SHP77 (cell line): ENCODE measurements around the gene FAM9C.
"Not testable (repeated sequence)": the region's sequence is repeated elsewhere in the genome, so short reads cannot be mapped to it uniquely, and the experiment has no call there.

Experiments
- DNase-seq, 2 experiments: peaks; one replicate each; lab custom pipeline; 2025; lab: John Stamatoyannopoulos, UW

Gene FAM9C

GRCh38 chrX:13044441-13044840, at the start of gene FAM9C:
Gene FAM9C (minus strand): TSS chrX:13044620. CDS start chrX:13043789, 831 bp downstream.
- no peak for DNase-seq

DNA sequence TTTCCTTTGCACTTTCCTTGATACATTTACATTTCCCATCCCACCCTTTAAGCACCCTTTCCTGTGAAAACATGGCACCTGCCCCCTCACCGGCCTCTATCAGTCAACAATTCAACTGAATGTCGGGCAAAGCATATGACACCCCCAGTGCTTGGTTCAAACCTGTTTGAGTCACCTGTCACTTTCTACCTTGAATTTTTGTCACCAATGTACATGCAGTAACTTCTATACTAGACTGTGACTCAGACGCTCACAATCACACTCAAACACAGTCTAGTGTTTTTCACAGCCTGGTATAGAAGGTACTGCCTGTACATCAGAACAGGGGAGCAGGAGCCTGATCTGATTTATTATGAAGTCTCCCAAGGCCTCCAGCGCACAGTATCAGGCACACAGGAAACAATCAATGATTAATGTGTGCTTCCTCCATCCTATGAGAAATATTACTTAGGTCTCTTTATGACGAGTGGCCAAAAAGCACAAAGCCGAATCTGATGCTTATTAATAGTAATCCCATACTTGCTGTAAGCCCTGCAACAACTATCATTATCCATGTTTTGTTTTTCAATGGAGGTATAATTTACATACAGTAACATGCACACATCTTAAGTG, 49.2 kb upstream of the FAM9C start:
- DNase-seq: no peak

DNA sequence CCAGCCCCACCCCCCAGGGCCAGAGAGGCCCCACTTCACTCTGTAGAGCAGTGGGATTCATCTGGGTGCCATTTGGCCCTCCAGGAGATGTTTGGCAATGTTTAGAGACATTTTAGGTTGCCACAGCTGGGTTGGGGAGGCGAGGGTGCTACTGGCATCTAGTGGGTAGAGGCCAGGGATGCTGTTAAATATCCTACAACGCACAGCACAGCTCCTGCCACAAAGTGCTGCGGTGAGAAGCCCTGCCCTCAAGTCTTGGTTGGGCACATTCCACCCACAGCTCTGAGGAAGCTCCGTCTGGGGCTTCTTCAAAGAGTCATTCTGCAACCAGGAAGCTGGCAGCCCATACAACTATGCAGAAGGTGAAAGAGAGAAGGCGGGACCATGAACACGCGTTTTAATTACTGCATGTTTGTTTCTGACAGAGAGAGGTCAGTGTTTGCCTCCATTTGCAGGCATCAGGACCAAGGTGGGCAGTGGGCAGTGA, 48.1 kb upstream of the FAM9C start:
- no peak for DNase-seq

DNA sequence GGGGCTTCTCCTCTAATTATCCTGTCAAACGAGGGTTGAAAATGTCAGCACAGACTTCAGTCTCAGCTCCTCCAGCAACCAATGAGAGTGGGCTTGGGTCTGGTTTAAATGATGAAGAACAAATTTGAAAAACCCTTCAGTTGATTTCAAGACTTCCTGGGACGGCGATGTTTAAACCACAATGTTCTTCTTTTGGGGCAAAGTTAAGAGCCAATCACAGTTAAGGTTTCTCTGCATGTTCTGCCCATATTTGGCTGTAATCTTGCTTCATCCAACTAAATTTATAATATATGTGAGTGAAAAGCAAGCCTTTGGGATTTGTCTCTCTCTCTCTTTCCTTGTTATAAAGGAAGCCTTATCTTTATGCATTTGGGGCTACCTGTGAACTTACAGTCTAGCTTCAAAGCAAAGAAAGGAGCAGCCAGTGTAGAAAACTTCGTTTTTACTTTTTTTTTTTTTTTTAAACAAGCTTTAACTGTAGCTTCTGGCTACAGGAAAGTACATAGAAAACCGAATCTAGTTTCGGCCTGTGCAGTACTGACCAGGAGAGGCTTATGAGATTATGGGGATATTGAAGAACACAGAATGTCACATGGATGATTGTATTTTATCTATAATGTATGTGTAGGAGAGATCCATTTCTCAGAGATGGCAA, 46.8 kb upstream of the FAM9C start:
- no peak for DNase-seq

DNA sequence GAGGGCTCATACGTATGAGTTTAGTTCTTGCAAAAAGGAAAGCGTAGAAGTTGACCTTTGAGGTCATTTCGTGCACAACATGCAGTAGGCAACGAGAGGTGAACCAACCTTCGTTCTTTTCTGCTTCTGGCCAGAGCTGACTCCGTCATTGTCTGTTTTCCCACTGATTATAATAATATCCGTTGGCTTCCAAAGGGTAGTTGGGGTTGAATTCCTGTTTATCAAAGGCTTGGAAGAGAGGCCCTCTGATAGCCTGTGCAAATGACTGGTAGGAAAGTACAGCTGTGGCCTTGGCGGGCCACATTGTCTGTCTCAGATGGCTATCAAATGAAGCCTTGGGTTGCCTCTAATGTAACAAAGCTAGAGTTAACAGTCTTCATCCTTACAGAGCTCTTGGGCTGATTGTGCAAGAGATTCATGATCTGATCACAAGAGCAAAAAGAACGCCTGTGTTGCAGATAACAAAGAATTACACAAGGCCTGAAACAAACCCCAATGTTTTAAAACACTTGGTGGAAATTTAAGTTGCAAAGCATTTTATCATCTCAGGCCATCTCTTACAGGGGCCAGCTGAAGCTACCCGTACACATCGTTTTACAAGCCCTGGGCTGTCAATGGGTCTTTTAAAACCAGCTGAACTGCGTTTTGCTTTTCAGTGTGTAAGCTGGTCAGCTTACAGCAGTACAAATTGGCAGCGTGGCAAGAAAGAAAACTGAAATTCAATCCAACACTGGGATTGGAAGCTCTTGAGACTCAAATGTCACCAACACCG, 46.1 kb upstream of the FAM9C start:
- peak in 1 of 2 experiments; percentile 11 for DNase-seq

DNA sequence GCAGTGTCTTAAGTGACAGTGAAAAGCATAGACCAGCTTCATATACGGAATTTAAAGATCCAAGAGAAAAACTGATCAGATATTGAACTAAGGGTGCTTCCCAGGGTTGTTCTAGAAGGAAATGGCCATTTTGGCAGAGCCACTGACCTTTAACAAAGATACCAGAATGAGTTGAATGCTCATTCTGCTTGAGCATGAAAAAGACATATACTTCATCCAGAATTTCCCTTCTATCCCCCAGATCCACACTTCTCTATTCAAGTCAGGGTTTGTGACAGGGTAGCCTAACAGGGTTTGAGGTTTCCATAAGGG, 45.6 kb upstream of the FAM9C start:
- DNase-seq: no peak

- no peak for DNase-seq
Measured at GRCh38 chrX:13088156-13088487, 43.7 kb upstream of the FAM9C start.

- DNase-seq: no peak
Measured at GRCh38 chrX:13087322-13088155, 43.1 kb upstream of the FAM9C start.

GRCh38 chrX:13086793-13087321, 42.4 kb upstream of the FAM9C start:
- not testable (repeated sequence) for DNase-seq

DNA sequence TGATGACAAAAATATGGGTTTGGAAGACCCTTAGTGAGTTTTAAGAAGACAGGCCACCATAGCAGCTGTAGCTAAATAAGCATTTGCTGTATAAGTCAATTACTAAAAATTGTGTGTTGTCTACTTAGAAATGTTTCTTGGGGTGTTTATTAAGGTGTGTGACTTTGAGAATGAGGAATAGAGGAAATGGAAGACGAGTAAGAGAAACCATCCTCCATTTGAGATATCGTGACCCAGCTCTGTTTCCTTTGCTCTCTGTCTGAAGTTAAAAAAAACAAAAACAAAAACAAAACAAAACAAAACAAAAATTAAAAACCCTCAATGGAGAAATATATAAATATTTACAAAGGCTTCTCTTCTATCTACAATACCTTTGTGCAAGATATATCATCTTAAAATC, 41.7 kb upstream of the FAM9C start:
- DNase-seq: no peak

DNA sequence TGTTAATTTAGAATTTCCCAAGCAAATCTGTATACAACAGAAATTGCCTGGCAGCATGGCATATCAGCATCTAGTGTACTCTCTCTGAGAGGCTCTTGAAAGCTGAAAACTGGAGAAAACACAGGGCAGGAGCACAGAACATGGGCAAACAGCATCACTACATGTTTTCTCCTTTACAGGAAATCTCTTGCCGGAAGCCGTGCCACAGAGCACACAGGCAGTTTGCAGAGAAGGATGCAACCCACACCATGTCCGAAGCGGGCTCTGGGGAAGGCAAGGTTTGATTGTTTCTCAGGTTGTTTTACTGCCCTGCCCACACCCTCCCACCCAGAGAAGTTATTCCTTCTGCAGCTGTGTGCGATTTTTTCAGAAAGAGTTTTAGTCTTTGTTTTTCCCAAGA, 41.1 kb upstream of the FAM9C start:
- no peak for DNase-seq

DNA sequence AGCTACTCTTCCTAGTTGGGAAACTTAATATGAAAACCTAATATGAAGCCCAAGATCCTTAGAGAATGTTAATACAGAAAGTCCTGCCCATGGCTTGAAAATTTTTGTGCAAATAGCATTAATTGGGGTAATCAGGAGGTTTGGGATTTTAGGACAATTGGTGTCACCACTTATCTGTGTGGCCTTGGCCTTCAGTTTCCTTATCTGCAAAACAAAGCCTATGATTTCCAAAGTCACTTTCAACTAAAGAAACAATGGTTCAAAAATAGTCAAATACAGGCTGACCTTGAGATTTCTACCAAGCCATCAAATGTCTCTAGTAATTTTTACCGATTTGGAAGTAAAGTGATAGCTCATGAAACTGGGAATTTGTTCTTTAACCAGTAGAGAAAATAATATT, 40.2 kb upstream of the FAM9C start:
- DNase-seq: no peak

GRCh38 chrX:13083755-13084326, 39.4 kb upstream of the FAM9C start:
- DNase-seq: not testable (repeated sequence)

- DNase-seq: no peak
Measured at GRCh38 chrX:13082206-13083065, 38.0 kb upstream of the FAM9C start.

DNA sequence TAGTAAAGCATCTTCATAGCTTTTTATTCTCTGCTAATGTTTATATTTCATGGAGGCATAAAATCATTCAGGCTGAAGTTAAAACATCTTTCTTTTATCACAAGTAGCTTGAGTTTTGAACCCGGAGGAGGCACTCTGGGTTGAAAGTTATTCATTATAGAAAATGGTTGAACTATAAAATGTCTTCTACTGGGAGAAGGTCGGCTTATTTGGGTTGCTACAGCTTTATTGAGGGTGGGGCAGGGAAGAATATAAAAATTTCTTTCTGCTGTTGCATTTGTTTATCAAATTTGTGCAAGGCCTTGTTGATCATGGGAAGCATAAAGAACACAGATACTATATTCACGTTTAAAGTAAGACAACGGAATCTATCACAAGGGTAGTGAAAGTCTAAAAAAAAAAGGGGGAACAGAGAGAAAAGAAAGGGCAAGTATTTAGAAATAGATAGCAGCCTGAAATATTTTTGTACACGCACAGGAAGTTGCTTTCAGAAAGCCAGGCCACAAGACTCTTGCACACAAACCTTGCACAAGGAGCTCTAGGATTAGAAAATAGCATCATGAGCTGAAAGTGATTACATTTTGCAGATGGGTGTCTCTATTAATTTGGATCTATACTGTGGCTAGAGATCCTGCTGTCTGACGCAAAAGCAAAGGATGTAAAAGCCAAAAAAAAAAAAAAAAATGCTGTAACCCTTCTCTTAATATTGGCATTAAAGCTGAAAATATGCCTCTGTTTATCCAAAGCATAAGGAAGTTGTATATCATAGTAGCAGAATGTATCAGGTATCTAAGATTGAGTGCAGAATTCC, 37.2 kb upstream of the FAM9C start:
- no peak for DNase-seq

- no peak for DNase-seq
Measured at GRCh38 chrX:13080128-13080795, 35.8 kb upstream of the FAM9C start.

GRCh38 chrX:13078739-13079444, 34.5 kb upstream of the FAM9C start:
- peak; percentile 66 to 71 for DNase-seq

DNA sequence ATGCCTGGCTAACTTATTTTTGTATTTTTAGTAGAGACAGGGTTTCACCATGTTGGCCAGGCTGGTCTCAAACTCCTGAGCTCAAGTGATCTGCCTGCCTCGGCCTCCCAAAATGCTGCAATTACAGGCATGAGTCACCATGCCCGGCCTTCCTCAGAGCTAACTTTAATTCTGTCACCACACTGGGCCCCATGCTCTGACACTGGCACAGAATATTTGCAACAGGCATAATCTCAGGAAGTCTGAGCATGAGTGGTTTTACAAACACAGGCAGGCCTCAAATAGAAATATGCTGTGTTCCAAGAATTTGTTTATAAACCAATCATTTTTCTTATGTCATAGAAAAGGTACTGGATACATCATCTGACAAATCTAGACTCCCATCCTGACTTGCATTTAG, 32.7 kb upstream of the FAM9C start:
- no peak for DNase-seq
